Activated naive CD4-positive, alpha-beta T cell treated with anti-CD3 and anti-CD28 coated beads, Interleukin-2, amount 10 ng/mL, durations not matched to agents 7 days and 5 days (primary cell): ENCODE data around the gene NOP9.
"Not testable (repeated sequence)": the region's sequence is repeated elsewhere in the genome, so short reads cannot be mapped to it uniquely, and the experiment has no call there.

ENCODE experiments used
- CTCF ChIA-PET: fragments of 350-600 bp; sonication (Branson Sonifier 250); formaldehyde crosslinking; loops from one replicate; lab custom pipeline; 2021; ENCODE audit warnings: antibody characterized with exemption; lab: Charles Lee
- DNase-seq: peaks from one replicate; pipeline ENCODE4 v3.0.0-alpha.2; 2020
- H3K27ac Mint-ChIP-seq: one replicate; pipeline ENCODE4 v1.8.0; 2021; ENCODE audit warnings: mild to moderate bottlenecking, moderate library complexity, mixed read lengths
- H3K27me3 Mint-ChIP-seq: one replicate; pipeline ENCODE4 v1.8.0; 2021; ENCODE audit warnings: mild to moderate bottlenecking, mixed read lengths
- H3K36me3 Mint-ChIP-seq: one replicate; pipeline ENCODE4 v1.8.0; 2021; ENCODE audit warnings: mixed read lengths
- H3K4me1 Mint-ChIP-seq: one replicate; pipeline ENCODE4 v1.8.0; 2021; ENCODE audit warnings: mixed read lengths
- H3K4me3 Mint-ChIP-seq: one replicate; pipeline ENCODE4 v1.8.0; 2021; ENCODE audit warnings: mild to moderate bottlenecking, moderate library complexity, mixed read lengths
- H3K9me3 Mint-ChIP-seq: one replicate; pipeline ENCODE4 v1.8.0; 2021; ENCODE audit warnings: mixed read lengths

NOP9 gene

DNA sequence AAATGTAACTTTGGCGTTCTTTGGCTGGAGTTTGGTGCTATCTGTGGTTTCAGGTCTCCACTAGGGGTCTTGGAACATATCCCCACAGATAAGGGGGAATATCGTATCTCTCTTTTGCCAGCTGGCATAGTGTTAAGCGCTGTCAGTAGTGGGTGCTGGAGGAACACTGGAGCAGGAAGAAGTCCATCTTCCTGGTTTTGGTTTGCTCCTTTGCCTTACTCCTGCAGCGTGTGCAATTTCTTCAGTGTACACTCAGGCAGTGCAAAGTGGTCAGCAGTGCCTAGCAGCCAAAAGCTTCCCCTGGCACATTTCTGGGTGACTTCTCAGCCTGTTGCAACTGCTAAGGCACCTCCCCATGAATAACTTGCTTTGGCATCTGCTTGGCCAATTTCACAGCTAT lies 51.9 kb downstream of the NOP9 start:
- H3K4me1 Mint-ChIP-seq = no peaks in the 10 kb centered on the region
- no peak overlapping the region for H3K27ac Mint-ChIP-seq
- peaks cover 65% of the 10 kb centered on the region for H3K27me3 Mint-ChIP-seq
- no peak overlapping the region for H3K4me3 Mint-ChIP-seq
- no peak for DNase-seq
- no peaks in the 10 kb centered on the region for H3K9me3 Mint-ChIP-seq
- CTCF ChIA-PET = interaction anchor here (0.7 to 2.2 kb wide), 4 partner anchors 10 to 80 kb away, joined by 3 to 6 read pairs (median 4); no protein-coding TSS in a partner anchor
- no peaks in the 10 kb centered on the region for H3K36me3 Mint-ChIP-seq

GRCh38 chr14:24353559-24354481 lies 54.2 kb downstream of the NOP9 start:
- H3K27ac Mint-ChIP-seq = no peak overlapping the region
- H3K27me3 Mint-ChIP-seq = peaks cover 61% of the 10 kb centered on the region
- DNase-seq = no peak
- no peaks in the 10 kb centered on the region for H3K4me1 Mint-ChIP-seq
- CTCF ChIA-PET = interaction anchor here (2.2 kb wide), 1 partner anchor 7 kb away, joined by 6 read pairs; no protein-coding TSS in a partner anchor
- no peaks in the 10 kb centered on the region for H3K9me3 Mint-ChIP-seq
- H3K4me3 Mint-ChIP-seq = no peak overlapping the region
- no peaks in the 10 kb centered on the region for H3K36me3 Mint-ChIP-seq

- H3K4me3 Mint-ChIP-seq, DNase-seq, H3K27ac Mint-ChIP-seq, H3K36me3 Mint-ChIP-seq, H3K9me3 Mint-ChIP-seq, CTCF ChIA-PET, H3K4me1 Mint-ChIP-seq: not testable (repeated sequence)
- peaks cover 58% of the 10 kb centered on the region for H3K27me3 Mint-ChIP-seq
These were observed 54.8 kb downstream of the NOP9 start for GRCh38 chr14:24354482-24354825.

- Mint-ChIP-seq H3K4me1 (no peaks in the 10 kb centered on the region), H3K36me3 (no peaks in the 10 kb centered on the region), H3K9me3 (no peaks in the 10 kb centered on the region), H3K27ac (no peak overlapping the region), H3K27me3 (peaks cover 57% of the 10 kb centered on the region), H3K4me3 (no peak overlapping the region)
- no peak for DNase-seq
- CTCF ChIA-PET = no interaction called here
These were observed 55.4 kb downstream of the NOP9 start for GRCh38 chr14:24355009-24355408.

GRCh38 chr14:24356208-24356607 lies 56.6 kb downstream of the NOP9 start:
- Mint-ChIP-seq H3K4me1 (no peaks in the 10 kb centered on the region), H3K27me3 (peaks cover 54% of the 10 kb centered on the region), H3K9me3 (no peaks in the 10 kb centered on the region), H3K27ac (no peak overlapping the region), H3K4me3 (no peak overlapping the region), H3K36me3 (no peaks in the 10 kb centered on the region)
- CTCF ChIA-PET = no interaction called here
- DNase-seq = no peak
